HG02763 (cell line): Measurements from ENCODE around the gene OPA3.

Source experiments
- ATAC-seq: cut with Tn5 transposase; IDR thresholded peaks from one replicate; pipeline ENCODE4 v1.9.1; 2021; ENCODE audit warnings: mild to moderate bottlenecking, moderate library complexity; ENCODE audit not compliant: unreplicated experiment

OPA3 gene

DNA sequence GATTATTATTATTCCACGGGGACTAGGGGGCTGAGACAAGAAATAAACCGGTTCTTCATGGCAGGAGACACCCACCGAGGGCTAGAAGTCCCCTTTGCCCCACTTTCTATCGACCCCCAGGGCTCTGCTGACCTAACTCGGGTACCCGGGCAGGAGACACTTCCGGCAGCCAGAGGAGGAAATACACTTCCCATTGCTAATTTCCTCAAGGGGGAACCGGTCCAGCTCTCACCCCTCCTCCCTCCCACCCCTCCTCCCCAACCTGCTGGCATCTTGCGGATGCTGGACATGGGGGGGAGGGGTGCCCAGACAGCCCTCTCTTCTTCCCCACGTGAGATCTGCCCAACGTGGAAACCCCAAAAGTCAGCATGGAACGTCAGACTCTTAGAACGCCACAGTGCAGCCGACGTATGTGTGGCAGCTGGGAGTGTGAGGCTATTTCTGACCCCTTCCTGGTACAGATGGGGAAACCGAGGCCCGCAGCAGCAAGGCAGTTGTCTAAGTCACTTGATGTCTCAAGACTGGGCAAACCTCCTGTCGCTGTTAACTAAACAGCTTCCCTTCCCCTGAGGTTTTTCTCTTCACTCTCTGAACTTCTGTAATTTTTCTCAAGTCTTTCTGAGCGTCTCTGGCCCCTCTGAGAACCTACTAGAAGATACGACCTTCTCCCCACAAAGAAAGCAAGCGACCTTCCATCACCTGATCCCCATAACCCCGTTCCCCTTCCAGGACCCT lies 13.8 kb upstream of the OPA3 start:
- no peak for ATAC-seq

DNA sequence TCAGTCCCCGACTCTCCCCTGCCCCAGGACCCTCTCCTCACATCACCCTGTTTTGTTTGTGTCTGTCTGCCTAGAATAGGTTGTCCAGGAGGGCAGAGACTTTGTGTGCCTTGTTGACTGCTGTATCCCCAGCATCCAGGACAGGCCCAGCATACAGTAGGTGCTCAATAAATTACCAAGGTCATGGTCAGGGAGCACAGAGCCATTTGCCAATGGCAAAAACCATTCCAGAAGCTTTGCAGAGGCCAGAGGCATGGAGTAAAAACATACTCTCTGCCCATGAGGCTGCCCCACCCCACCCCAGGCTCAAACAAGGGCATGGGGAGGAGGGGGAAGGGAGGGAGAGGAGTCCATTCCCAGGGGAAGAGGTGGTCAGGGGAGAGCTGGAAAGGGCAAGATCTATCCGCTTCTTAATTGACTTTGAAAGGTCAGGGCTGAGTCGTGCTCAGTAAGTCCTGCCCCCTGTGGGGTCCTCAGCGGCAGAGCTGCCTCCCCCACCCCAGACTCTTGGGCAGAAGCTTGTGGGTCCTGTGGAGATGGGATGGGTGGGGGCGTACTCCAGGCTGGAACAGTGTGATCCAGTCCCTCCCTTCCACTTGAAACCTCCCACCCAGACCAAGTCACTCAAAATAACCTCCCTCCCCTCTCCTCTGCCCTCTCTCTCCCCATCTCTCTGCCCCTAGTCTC lies 13.0 kb upstream of the OPA3 start:
- no peak for ATAC-seq

DNA sequence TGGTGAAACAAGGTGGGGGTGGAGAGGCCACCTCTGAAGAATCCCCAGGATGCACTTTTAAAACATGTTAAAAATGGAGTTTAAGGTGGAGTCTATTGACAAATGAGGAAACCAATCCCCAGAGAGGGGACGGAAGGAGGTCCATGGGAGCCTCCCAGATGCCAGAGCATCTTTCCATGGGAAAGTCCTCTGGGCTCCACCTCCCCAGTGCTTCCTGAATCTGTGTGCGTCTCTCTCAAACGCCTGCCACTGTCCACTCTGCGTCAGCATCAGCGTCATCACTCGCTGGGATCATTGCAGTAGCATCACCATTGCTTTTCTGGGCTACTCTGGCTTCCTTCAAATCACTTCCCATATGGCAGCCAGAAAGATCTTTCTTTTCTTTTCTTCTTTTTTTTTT lies 11.2 kb upstream of the OPA3 start:
- ATAC-seq = no peak

DNA sequence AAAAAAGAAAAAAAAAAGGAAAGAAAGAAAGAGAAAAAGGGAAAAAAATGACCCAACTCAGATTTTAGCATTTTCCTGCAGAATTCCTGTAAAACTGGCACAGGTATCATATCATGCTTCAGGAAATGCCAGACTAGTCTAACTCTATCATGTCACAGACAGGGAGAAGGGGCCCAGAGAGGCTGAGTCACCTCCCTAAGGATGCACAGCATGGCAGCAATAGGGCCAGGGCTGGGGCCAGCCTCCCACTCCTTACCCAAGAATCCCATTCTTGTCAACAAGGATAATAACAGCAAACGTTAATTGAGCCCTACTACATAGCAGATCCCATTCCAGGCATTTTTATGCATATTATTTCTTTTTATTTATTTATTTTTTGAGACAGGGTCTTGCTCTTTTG lies 8.9 kb upstream of the OPA3 start:
- no peak for ATAC-seq

DNA sequence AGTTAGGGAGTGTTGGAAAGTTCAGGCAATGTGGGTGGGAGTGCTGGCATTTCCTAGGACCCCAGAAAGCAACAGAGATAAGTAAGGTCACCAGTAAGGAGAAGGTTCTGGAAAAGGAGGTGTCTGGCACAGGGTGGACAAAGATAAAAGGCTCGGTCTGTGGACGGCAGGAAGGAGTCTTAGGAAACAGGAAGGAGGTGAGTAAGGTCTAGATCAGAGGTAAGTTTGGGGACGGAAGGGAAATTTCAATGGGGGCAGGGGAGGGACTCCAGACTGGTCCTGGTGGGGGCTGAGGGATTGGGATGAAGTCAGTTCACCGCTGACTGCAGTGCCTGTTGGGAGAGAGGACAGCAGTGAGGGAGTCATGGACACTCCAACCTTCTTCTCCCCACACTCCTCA lies 7.8 kb upstream of the OPA3 start:
- no peak for ATAC-seq

DNA sequence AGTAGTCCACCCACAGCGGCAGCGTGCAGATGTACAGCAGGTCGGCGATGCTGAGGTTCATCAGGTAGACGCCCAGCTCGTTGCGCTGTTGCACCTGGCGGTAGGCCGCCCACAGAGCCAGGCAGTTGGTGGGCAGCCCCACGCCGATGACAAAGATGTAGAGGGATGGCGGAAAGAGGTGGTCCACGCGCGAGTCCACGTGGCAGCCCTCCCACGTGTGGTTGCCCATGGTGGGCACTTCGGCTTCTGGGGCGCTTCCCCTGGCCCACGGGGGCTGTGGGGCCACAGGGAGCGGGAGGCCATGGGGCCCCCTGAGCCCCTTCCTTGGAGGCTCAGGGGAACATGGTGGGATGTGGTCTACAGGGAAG lies 7.0 kb upstream of the OPA3 start:
- ATAC-seq = no peak

DNA sequence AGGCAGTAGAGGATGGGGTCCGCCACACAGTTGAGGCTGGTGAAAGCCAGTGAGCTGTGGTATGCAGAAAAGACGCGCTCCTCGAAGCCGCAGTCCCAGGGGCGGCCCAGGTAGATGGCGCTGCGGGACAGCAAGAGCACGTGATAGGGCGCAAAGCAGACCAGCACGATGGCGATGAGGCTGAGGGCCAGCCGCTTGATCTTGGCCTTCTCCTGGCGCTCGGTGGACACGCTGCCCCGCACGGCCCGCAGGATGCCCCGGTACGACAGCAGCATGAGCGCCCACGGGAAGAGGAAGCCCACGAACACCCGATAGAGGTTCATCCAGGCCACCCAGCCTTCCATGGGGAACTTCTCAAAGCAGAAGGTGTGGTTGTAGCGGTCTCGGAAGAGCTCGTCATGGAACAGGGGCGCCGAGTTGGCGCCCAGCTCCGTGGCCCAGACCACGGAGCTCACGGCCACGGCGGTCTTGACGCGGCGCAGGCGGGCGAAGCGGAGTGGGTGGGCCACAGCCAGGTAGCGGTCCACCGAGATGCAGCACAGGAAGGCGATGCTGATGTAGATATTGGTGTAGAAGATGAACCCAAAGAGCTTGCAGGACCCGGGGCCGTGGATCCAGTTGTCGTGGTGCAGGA lies 6.5 kb upstream of the OPA3 start:
- ATAC-seq = no peak

DNA sequence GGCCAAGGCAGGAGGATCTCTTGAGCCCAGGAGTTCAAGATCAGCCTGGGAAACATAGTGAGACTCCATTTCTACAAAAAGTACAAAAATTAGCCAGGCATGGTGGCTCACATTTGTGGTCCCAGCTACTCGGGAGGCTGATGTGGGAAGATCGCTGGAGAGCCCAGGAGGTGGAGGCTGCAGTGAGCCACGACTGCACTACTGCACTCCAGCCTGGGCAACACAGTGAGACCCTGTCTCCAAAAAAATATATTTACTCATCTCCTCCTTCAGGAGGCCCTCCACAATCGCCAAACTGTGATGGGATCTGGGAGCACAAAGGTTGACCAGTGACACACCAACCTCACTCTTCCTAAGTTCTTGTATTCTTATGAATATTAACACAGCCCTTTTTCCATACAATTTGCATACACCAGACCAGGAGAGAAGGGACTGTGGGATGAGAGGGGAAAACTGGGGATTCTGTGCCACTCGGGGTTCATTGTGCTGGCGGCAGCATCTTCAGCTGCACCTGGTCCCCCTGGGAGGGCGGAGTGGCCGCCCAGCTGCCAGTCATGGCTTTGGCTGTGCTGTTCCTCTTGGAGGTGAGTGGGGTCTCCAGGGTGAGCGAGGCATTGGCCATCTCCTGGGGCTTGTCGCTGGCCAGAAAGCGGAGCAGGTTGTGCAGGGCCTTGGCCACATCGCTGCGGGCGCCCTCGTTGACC lies 5.8 kb upstream of the OPA3 start:
- ATAC-seq = no peak

DNA sequence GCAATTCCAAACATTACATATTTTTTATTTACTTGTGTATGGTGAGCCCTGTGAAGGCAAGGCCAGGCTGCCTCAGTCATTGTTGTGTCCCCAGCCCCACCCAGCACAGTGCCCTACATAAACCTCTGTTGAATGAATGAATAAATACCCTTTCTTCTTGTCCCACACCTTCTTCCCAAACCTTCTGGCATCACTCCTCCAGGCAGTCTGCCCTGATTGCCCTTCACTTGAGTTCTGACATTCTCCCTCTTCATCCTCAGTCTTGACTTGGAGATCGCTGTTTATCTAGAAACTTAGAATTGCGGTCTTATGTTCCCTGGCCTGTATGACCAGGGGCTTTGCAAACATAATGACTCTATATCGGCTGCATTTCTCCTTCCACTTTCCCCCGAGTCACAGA lies 5.2 kb upstream of the OPA3 start:
- no peak for ATAC-seq

DNA sequence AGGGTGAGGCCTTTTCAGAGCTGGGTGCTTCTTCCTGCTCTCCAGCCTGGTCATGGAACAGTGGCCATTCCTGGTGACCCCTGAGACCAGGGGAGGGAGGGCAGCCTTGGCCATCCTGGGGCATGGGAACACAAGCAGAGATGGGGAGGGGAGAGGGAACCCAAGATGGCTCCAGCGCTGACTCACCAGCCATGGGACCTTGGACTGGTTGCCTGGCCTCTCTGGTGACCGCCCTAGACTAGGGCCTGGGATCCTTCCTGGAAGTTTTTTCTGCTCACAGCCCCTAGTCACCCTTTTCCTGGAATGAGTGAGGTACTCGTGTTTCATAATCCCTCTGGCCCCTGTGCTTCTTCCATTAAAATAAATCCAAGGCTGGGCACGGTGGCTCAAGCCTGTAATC lies 3.3 kb upstream of the OPA3 start:
- ATAC-seq = no peak

DNA sequence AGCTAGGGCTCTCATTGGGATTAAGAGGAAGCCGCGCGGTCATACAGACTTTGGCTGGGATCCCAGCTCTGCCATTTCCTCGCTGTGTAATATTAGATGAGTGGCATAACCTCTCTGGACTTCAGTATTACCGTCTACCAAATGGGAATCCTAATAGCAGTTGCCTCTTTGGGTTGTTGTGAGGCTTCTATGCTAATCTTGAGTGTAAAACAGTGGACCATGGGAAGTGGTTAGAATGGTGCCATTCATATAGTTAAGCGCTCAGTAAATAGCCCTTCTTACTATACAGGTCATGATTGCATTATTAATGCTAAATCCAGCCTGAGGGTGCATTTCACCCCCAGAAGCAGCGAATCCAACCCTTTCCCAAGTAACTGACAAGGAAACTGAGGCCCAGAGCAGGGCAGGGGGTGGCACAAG lies 566 bp upstream of the OPA3 start:
- ATAC-seq = no peak

DNA sequence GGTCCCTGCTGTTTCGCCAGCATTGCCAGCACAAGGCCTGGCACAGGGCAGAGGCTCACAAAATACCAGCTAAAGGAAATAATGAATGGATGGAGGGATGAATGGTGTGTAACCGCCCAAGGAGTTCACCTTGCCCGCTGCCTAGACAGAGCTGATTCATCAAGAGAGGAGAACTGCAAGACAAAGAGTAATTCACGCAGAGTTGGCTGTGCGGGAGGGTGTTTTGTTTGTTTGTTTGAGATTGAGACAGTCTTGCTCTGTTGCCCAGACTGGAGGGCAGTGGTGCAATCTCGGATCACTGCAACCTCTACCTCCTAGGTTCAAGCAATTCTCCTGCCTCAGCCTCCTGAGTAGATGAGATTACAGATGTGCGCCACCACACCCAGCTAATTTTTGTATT lies 3.0 kb downstream of the OPA3 start:
- ATAC-seq = no peak

DNA sequence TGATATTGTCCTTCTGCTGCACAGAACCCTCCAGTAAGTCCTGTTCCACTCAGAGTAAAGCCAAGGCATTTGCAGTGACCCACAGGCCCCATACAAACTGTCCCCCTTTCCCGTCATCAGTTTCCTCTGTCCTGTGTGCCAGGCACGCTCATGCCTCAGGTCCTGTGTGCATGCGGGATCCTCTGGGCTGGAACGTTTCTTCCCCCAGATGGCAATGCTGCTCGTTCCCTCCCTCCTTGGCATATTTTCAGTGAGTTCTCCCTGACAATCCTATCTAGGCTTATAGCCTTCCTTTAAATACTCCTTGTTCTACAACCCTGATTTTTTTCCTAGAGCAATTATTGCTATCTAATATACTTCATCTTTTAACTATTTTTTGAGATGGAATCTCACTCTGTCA lies 5.7 kb downstream of the OPA3 start:
- ATAC-seq = no peak

DNA sequence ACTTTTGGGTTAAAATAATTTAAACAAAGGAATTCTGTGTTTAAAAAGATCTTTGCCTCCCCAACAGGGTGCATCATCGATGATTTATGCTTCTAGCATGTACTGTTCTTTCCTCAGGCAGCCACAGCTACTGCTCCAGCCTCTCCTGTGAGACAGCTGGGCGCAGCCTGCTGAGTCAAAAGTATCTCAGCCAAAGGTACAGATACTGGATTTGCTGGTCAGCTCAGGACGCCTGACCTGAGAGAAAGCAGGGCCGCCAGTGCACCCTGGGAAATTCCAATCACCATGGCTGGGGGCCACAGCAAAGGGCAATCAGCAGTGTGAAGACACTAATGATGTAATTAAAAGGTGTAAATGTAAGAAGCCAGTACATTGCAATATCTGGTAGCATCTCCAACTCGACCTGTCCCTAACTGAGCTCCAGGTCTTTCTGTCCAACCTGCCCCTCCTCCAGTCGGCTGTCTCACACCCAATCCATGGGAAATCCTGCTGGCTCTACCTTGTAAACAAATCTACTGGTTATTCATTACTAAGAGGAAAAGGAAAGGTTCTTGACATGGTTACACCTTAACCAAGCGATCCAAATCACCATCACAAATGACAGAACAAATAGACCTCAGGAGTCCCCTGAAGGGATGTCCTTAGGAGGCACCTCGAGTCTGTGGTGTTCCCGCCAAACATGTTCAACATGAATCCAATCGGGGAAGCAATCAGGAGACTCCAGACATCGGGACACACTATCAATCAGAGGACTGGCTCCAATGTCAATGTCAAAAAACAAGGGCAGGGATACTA lies 7.3 kb downstream of the OPA3 start:
- no peak for ATAC-seq

DNA sequence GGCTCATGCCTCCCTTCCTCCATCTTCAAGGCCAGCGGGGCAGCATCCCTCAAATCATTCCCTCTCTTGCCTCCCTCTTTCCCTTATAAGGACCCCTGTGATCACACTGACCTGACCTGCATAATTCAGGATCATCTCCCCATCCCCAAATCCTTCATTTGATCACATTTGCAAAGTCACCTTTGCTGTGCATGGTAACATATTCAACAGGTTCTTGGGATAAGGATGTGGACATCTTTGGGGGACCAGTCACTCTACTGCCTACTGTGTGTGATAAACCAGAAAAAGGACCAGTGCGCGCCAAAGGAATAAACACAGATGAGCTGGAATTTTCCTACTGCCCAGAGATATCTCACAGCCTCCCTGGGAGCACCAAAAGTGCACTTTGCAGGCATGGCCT lies 7.9 kb downstream of the OPA3 start:
- no peak for ATAC-seq

DNA sequence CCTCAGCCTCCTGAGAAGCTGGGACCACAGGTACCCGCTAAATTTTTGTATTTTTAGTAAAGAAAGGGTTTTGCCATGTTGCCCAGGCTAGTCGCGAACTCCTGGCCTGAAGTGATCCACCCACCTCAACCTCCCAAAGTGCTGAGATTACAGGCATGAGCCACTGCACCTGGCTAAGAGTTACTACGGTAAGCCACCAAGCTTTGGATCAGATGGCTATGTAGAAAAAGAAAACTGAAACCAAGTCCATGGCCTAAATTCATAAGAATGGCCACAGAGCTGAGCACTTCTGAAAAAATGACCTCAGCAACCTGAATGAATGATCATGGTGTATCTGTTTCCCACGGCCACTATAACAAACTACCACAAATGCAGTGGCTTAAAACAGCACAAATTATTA lies 9.4 kb downstream of the OPA3 start:
- no peak for ATAC-seq

DNA sequence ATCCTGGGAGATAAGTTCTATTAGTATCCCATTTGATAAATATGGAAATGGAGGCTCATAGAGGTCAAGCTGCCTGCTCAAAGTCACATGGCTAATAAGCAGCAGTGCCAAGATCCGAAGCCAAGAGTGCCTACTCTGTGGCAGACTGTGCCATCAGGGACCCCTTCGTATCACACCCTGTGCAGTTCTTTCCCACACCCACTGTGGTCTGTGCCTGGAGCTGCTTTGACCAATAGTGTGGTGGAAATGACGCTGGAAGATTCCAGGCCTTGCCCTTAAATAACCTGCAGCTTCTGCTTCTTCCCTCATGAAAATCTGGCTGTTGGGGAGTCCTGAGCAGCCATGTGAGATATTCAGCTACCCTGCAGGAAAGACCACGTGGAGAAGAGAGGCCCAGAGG lies 10.1 kb downstream of the OPA3 start:
- no peak for ATAC-seq

DNA sequence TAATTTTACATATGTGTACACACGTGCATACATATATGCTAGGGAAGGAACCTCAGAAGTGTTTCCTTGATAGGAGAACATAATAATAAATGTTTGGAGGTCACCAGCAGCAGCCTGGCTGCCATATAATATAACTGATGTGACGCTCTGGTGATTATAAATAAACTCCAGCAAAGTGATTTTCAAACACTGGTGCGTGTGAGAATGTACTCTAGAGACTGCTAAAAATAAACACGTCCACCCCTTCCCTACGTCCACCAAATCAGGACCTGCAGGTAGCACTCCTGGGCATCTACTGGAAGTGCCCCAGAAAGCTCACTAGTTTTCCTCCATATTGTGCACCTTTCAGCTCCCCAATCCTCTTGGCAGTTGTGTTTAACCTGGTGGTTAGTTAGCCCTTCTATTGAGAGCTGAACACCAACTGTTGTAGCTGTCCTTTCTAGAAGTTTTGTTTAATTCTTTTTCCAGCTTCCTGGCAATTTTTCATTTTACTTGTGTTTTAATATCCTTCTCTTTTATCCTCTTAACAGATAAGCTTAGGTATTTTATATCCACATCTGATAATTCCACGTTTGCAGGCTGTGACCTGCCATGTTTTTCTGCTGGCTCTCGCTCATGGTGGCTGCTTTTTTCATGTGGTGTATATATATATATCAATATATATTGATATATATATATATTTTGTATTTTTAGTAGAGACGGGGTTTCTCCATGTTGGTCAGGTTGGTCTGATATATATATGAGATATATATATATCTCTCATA lies 13.0 kb downstream of the OPA3 start:
- ATAC-seq = no peak

DNA sequence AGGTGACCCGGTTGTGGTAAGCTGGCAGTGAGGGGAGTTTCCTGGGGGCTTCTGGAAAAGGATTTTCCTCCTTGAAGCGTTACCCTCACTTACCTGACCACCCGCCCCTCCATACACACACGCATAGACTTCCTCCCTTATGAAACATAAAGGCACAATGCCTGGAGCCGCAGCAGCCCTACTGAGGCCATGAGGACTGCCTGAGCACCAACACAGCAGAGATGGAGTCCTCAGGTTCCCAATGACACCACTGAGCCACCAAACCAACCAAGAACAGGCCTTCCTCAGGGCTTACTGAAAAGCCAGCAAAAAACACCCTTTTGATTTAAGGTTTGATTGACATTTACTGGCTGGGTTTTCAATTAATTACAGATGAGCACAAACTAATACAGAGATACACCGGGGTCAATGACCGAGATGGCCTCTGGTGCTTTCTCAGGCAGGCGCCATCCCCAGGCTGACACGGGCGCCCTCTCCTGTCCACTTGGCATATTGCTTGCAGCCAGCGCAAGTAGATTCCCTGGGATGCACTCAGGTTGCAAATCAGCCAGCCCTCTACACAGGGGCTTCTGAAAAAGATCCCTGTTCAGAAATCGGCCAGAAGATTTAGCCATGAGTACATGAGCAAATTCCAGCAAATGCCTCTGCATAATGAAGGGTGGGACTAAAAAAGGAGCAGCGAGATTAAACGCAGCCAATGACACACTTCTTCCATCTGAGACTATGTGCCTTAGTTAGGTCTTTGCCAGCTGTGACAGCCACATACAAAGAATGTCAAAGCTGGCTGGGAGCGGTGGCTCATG lies 14.8 kb downstream of the OPA3 start:
- ATAC-seq = no peak
